ENCODE measurements around the gene GLIS1. TPM values are rescaled to one million over a fixed set of nuclear protein-coding genes. Genes with fewer than 3 reads are reported as not detected.

Gene GLIS1
- total RNA-seq, 1 experiment from 2014 or later, result 0.28 TPM

GRCh38 chr1:53787655-53788054 is 48.7 kb upstream of the GLIS1 start:
- H3K9ac ChIP-seq (ENCODE audit: extremely low read depth, insufficient read length, low read length), result no peak overlapping the region

More at GRCh38 chr1:53787655-53788054, 48.7 kb upstream of the GLIS1 start:
- no peak overlapping the region for H2BK20ac ChIP-seq (ENCODE audit: low read depth, low read length, poor library complexity, severe bottlenecking)
- no peaks in the 10 kb centered on the region for H3K27me3 ChIP-seq (ENCODE audit: insufficient read depth, low read length)
- H3K56ac ChIP-seq (ENCODE audit: insufficient read length, low read depth, low read length), result no peak overlapping the region
- no peak overlapping the region for H3K4ac ChIP-seq (ENCODE audit: low read depth, low read length)
- no peaks in the 10 kb centered on the region for H3K4me1 Mint-ChIP-seq
- no peak overlapping the region for H2BK12ac ChIP-seq (ENCODE audit: insufficient read length, low read depth, low read length)
- H3K9me3 ChIP-seq (ENCODE audit: control insufficient read depth, low read depth, low read length), result no peaks in the 10 kb centered on the region
- H3K23me2 ChIP-seq (ENCODE audit: insufficient read length, low read depth, low read length, poor library complexity, severe bottlenecking), result no peaks in the 10 kb centered on the region
- no peak overlapping the region for H3T11ph ChIP-seq (ENCODE audit: low read length)
- H3K18ac ChIP-seq (ENCODE audit: insufficient read length, low read depth, low read length), result no peak overlapping the region
- no peak overlapping the region for H2BK5ac ChIP-seq (ENCODE audit: insufficient read length, low read length)
- no peak overlapping the region for H3K27ac Mint-ChIP-seq
- no peak overlapping the region for H2BK15ac ChIP-seq (ENCODE audit: low read depth, low read length)
- H3K4me1 ChIP-seq (ENCODE audit: insufficient read depth, low read length), result no peaks in the 10 kb centered on the region
- H4K8ac ChIP-seq (replicated peaks; ENCODE audit: insufficient read length, low read depth, low read length), result no peak overlapping the region
- H3K14ac ChIP-seq (ENCODE audit: insufficient read depth, low read length), result no peak overlapping the region
- H3K36me3 Mint-ChIP-seq (ENCODE audit: insufficient read depth in 1 of 3, low read depth in 3 of 3), result peaks cover 35 to 84% (median 60%) of the 10 kb centered on the region in 3 experiments
- no peak overlapping the region for H2BK120ac ChIP-seq (ENCODE audit: low read depth, low read length, poor library complexity, severe bottlenecking)
- H3K27me3 Mint-ChIP-seq (ENCODE audit: low read depth), result no peaks in the 10 kb centered on the region
- no peak overlapping the region for H4K5ac ChIP-seq (ENCODE audit: insufficient read length, low read depth, low read length)
- H3K79me1 ChIP-seq (ENCODE audit: insufficient read depth, low read depth, low read length, poor library complexity, severe bottlenecking), result no peaks in the 10 kb centered on the region
- WGBS (ENCODE audit: extremely low coverage, insufficient read length, low lambda C conversion rate), result 100% methylated on average over 1 of the region's 3 CpGs
- no peak overlapping the region for H3K4me3 Mint-ChIP-seq
- no peaks in the 10 kb centered on the region for H4K20me1 ChIP-seq (ENCODE audit: control insufficient read depth, insufficient read depth, insufficient read length)
- H4K91ac ChIP-seq (ENCODE audit: insufficient read length, low read depth, low read length), result no peak overlapping the region
- DNase-seq, result no peak
- H2AK5ac ChIP-seq (ENCODE audit: insufficient read length, low read length), result no peak overlapping the region
- no peak overlapping the region for H2AFZ ChIP-seq (ENCODE audit: low read length)
- H3K27ac ChIP-seq (ENCODE audit: insufficient read length, low read depth, low read length), result no peak overlapping the region
- no peaks in the 10 kb centered on the region; a peak in 1 of 5 replicates for H3K9me3 Mint-ChIP-seq
- H3K4me2 ChIP-seq (ENCODE audit: insufficient read depth, insufficient read length, low read length), result no peak overlapping the region
- no peaks in the 10 kb centered on the region for H3K79me2 ChIP-seq (ENCODE audit: insufficient read depth, low read length)
- no peak overlapping the region for H3K23ac ChIP-seq (ENCODE audit: insufficient read length, low read depth, low read length)
- TF ChIP-seq CTCF (conservative IDR thresholded peaks at IDR 0.05), result no peak
